Thyroid gland (tissue), 4 donors: ENCODE measurements around the gene EXD3. TPM values are rescaled to one million over a fixed set of nuclear protein-coding genes. Genes with fewer than 3 reads are reported as not detected.
"Not testable (repeated sequence)": the region's sequence is repeated elsewhere in the genome, so short reads cannot be mapped to it uniquely, and the experiment has no call there.

Source experiments
- DNase-seq, 2 donors: peaks; one replicate each; pipeline ENCODE4 v3.0.0-alpha.2; 2019
- H3K27ac ChIP-seq, 3 donors: fragments of 200-600 bp; sonication (generic); 1 replicate in 2 of 3; 2 replicates in 1 of 3; pipeline ENCODE4 v1.5.1; 2016 to 2019; ENCODE audit warnings: mild to moderate bottlenecking in 1 of 3, moderate library complexity in 1 of 3
- H3K27me3 ChIP-seq: fragments of 200-600 bp; sonication (generic); one replicate; pipeline ENCODE4 v1.5.1; 2019
- H3K36me3 ChIP-seq, 2 donors: fragments of 200-600 bp; sonication (generic); one replicate each; pipeline ENCODE4 v1.5.1; 2016 to 2019
- H3K4me1 ChIP-seq, 2 donors: fragments of 200-600 bp; sonication (generic); one replicate each; pipeline ENCODE4 v1.5.1; 2017 to 2019
- H3K4me3 ChIP-seq, 3 donors: fragments of 200-600 bp; sonication (generic); replicated peaks in 1 of 3; 1 replicate in 2 of 3; 2 replicates in 1 of 3; pipeline ENCODE4 v1.5.1; 2016; ENCODE audit warnings: mild to moderate bottlenecking in 1 of 3
- H3K9me3 ChIP-seq: fragments of 200-600 bp; sonication (generic); one replicate; pipeline ENCODE4 v1.5.1; 2017
- POLR2A ChIP-seq, 2 donors: fragments of 450-650 bp; IDR thresholded peaks; one replicate each; pipeline ENCODE4 v1.6.1; 2017; ENCODE audit warnings: antibody characterized with exemption in 2 of 2, mild to moderate bottlenecking in 2 of 2, moderate library complexity in 1 of 2
- WGBS, 2 donors: methylation state at CpG; one replicate each; pipeline ENCODE4 v1.1.5; 2017; 5-methylcytosine and 5-hydroxymethylcytosine counted together
- intact Hi-C: fragments of 100-400 bp; cut with DNase I; formaldehyde crosslinking; loops from one replicate; pipeline ENCODE4 v1.15.1; 2023
- total RNA-seq, 4 donors: library from RNA; depleted of rRNA; stranded (reverse); fragments of >200 nt; gene quantifications; one replicate each; pipeline ENCODE4 v1.2.3, GENCODE V29; 2016
- TF ChIP-seq, protein P1 (sequence below), 6 experiments: fragments of 200-600 bp in 3 of 6; fragments of 450-650 bp in 3 of 6; sonication (generic) in 3 of 6; IDR thresholded peaks; one replicate each; pipeline ENCODE4 v1.5.1; 2016 to 2019; ENCODE audit warnings: antibody characterized with exemption in 6 of 6, mild to moderate bottlenecking in 2 of 6, inconsistent platforms in 1 of 6, moderate library complexity in 1 of 6

The EXD3 gene
- total RNA-seq, 4 donors from 2014 or later: 13.0 to 32.0 (median 26.6) TPM

DNA sequence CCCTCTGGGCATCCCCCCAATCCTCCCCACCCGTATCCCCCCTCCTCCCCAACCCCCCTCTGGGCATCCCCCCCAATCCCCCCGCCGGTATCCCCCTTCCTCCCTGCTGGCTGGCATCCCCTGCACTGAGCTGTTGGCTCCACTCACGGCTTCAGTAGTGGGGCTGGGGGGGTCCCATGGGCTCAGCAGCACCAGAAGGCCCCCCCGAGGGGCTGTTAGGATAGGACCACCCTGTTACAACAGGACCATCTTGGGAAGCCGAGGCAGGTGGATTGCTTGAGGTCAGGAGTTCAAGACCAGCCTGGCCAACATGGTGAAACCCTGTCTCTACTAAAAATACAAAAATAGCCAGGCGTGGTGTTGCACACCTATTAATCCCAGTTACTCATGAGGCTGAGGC lies 42.4 kb downstream of the EXD3 start:
- Histone ChIP-seq H3K36me3 (no peaks in the 10 kb centered on the region), H3K4me3 (no peak overlapping the region), H3K4me1 (no peaks in the 10 kb centered on the region), H3K9me3 (no peaks in the 10 kb centered on the region), H3K27me3 (no peaks in the 10 kb centered on the region), H3K27ac (no peak overlapping the region)
- 94 to 100% methylated on average over 2 to 3 of the region's 7 CpGs for WGBS, 2 donors
- intact Hi-C loops: no loop called here
- TF ChIP-seq, protein P1, sequence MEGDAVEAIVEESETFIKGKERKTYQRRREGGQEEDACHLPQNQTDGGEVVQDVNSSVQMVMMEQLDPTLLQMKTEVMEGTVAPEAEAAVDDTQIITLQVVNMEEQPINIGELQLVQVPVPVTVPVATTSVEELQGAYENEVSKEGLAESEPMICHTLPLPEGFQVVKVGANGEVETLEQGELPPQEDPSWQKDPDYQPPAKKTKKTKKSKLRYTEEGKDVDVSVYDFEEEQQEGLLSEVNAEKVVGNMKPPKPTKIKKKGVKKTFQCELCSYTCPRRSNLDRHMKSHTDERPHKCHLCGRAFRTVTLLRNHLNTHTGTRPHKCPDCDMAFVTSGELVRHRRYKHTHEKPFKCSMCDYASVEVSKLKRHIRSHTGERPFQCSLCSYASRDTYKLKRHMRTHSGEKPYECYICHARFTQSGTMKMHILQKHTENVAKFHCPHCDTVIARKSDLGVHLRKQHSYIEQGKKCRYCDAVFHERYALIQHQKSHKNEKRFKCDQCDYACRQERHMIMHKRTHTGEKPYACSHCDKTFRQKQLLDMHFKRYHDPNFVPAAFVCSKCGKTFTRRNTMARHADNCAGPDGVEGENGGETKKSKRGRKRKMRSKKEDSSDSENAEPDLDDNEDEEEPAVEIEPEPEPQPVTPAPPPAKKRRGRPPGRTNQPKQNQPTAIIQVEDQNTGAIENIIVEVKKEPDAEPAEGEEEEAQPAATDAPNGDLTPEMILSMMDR (IDR thresholded peaks at IDR 0.05): no peak
- no peak for TF ChIP-seq POLR2A (IDR thresholded peaks at IDR 0.05)
- DNase-seq: no peak

GRCh38 chr9:137380171-137380570 lies 42.8 kb downstream of the EXD3 start:
- WGBS, 2 donors: 79 to 90% methylated on average over 10 to 13 of the region's 16 CpGs

DNA sequence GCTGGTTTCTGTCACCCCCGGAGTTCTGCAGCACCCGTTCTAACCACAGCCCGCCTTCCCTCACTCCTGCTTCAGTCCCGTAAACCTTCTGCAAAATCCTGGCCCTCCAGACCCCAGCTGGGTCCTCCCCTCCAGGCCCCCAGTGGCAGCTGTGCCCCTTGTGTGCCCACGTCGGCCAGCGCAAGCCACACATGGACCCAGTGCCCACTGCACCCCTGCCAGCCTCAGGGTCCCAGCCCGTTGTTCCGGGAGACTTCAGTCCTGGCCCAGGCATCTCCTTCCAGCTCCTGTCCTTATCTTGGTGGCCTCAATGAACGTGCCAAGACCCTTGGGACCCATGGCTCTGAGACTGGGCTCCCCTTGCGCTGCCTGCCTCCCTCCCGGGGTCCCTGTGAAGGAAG lies 43.2 kb downstream of the EXD3 start:
- TF ChIP-seq, protein P1 (IDR thresholded peaks at IDR 0.05): no peak
- TF ChIP-seq POLR2A (IDR thresholded peaks at IDR 0.05): no peak
- WGBS, 2 donors: 86 to 91% methylated on average over 12 of the region's 12 CpGs
- intact Hi-C loops: no loop called here
- Histone ChIP-seq H3K4me1 (no peaks in the 10 kb centered on the region), H3K36me3 (no peaks in the 10 kb centered on the region), H3K27ac (no peak overlapping the region), H3K4me3 (no peak overlapping the region), H3K9me3 (no peaks in the 10 kb centered on the region), H3K27me3 (no peaks in the 10 kb centered on the region)
- no peak for DNase-seq

More at GRCh38 chr9:137380171-137380570, 42.8 kb downstream of the EXD3 start:
- no peak for DNase-seq
- Histone ChIP-seq H3K9me3 (no peaks in the 10 kb centered on the region), H3K4me3 (no peak overlapping the region), H3K4me1 (no peaks in the 10 kb centered on the region), H3K27me3 (no peaks in the 10 kb centered on the region), H3K27ac (no peak overlapping the region), H3K36me3 (no peaks in the 10 kb centered on the region)
- TF ChIP-seq, protein P1 (IDR thresholded peaks at IDR 0.05): no peak
- no peak for TF ChIP-seq POLR2A (IDR thresholded peaks at IDR 0.05)
- intact Hi-C loops: no loop called here

DNA sequence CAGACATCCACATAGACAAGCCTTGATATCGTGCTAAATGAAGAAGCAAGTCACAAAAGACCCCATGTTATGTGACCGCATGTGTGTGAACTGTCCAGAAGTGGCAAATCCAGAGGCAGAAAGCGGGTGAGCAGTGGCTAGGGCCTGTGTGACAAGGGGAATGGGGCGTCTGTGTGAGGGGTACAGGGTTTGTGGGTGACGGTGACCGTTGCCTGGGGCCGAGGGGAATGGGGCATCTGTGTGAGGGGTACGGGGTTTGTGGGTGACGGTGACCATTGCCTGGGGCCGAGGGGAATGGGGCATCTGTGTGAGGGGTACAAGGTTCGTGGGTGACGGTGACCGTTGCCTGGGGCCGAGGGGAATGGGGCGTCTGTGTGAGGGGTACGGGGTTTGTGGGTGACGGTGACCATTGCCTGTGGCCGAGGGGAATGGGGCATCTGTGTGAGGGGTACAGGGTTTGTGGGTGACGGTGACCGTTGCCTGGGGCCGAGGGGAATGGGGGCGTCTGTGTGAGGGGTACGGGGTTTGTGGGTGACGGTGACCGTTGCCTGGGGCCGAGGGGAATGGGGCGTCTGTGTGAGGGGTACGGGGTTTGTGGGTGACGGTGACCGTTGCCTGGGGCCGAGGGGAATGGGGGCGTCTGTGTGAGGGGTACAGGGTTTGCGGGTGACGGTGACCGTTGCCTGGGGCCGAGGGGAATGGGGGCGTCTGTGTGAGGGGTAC lies 44.1 kb downstream of the EXD3 start:
- H3K4me3 ChIP-seq, DNase-seq, H3K4me1 ChIP-seq, H3K9me3 ChIP-seq, H3K27me3 ChIP-seq, intact Hi-C loops, H3K27ac ChIP-seq, H3K36me3 ChIP-seq: not testable (repeated sequence)
- WGBS, 2 donors: 91 to 93% methylated on average over 23 to 24 of the region's 37 CpGs

GRCh38 chr9:137376386-137376785 lies 46.6 kb downstream of the EXD3 start:
- DNase-seq: no peak
- no peak for TF ChIP-seq POLR2A (IDR thresholded peaks at IDR 0.05)
- TF ChIP-seq, protein P1 (IDR thresholded peaks at IDR 0.05): no peak

More at GRCh38 chr9:137376386-137376785, 46.6 kb downstream of the EXD3 start:
- Histone ChIP-seq H3K27me3 (no peaks in the 10 kb centered on the region), H3K4me1 (no peaks in the 10 kb centered on the region), H3K36me3 (no peaks in the 10 kb centered on the region), H3K9me3 (no peaks in the 10 kb centered on the region), H3K4me3 (no peak overlapping the region), H3K27ac (no peak overlapping the region)
- 90 to 91% methylated on average over 12 of the region's 12 CpGs for WGBS, 2 donors
- intact Hi-C loops: no loop called here
